GM12878 (cell line): Measurements from ENCODE around the gene ILKAP. TPM values are rescaled to one million over a fixed set of nuclear protein-coding genes. Genes with fewer than 3 reads are reported as not detected.

Experiments
- ATAC-seq: fragments of 200-7000 bp; cut with Tn5 transposase; 3 replicates; pipeline ENCODE4 v1.9.1; 2020; ENCODE audit warnings: mild to moderate bottlenecking, moderate library complexity
- BruUV-seq: library from RNA; stranded (reverse); fragments of 400-500 nt; replicated peaks from 2 replicates; lab custom pipeline; 2021; lab: Mats Ljungman, UMichigan
- CTCF ChIA-PET: fragments of 300-600 bp; sonication (Branson Sonifier 250); formaldehyde crosslinking; extraction: SDS; loops from one replicate; lab custom pipeline; 2021; ENCODE audit warnings: inconsistent platforms; lab: Yijun Ruan, JAX
- POLR2A ChIA-PET: fragments of 350-600 bp; formaldehyde crosslinking; extraction: SDS; loops from one replicate; lab custom pipeline; 2021; ENCODE audit warnings: inconsistent platforms; lab: Charles Lee
- RAD21 ChIA-PET: fragments of 300-600 bp; sonication (Branson Sonifier 250); formaldehyde crosslinking; loops from one replicate; lab custom pipeline; 2023; ENCODE audit warnings: antibody characterized with exemption; ENCODE audit not compliant: unreplicated experiment; lab: Charles Lee
- SMC1A ChIA-PET: fragments of 300-600 bp; sonication (Branson Sonifier 250); formaldehyde crosslinking; loops from one replicate; lab custom pipeline; 2023; ENCODE audit not compliant: unreplicated experiment, uncharacterized antibody; lab: Charles Lee
- DNase-seq: peaks from one replicate; pipeline ENCODE4 v3.0.0-alpha.2; 2011; ENCODE audit warnings: low read depth, low spot score
- FAIRE-seq: peaks from 3 replicates; lab custom pipeline; 2011; peaks lifted over from hg19 to GRCh38; lab: Jason Lieb, UNC
- H2AFZ ChIP-seq: 2 replicates; pipeline ENCODE4 v1.6.0; 2011; ENCODE audit warnings: low read depth, low read length, control low read depth; ENCODE audit not compliant: control insufficient read depth
- H3K27ac ChIP-seq: 2 replicates; pipeline ENCODE4 v1.5.1; 2011; ENCODE audit warnings: control low read depth; ENCODE audit not compliant: control insufficient read depth, insufficient read depth
- H3K27me3 ChIP-seq, 2 experiments: replicated peaks in 1 of 2; 2 replicates each; pipeline versions ENCODE4 v1.6.0 to v1.6.1; 2011; ENCODE audit warnings: low read length in 1 of 2; ENCODE audit not compliant: control insufficient read depth in 2 of 2, insufficient read depth in 2 of 2
- H3K36me3 ChIP-seq, 2 experiments: 2 replicates each; pipeline ENCODE4 v1.5.1; 2011; ENCODE audit warnings: low read length in 1 of 2; ENCODE audit not compliant: control insufficient read depth in 2 of 2, insufficient read depth in 2 of 2
- H3K4me1 ChIP-seq: 2 replicates; pipeline ENCODE4 v1.6.1; 2011; ENCODE audit warnings: mild to moderate bottlenecking, low read length, moderate library complexity, mixed read lengths; ENCODE audit not compliant: control insufficient read depth, insufficient read depth
- H3K4me2 ChIP-seq: 2 replicates; pipeline ENCODE4 v1.6.0; 2011; ENCODE audit warnings: control low read depth; ENCODE audit not compliant: control insufficient read depth, insufficient read depth
- H3K4me3 ChIP-seq: fragments of 200-600 bp; sonication (generic); 2 replicates; pipeline ENCODE4 v1.5.1; 2016
- H3K79me2 ChIP-seq: 2 replicates; pipeline ENCODE4 v1.6.0; 2011; ENCODE audit warnings: low read length; ENCODE audit not compliant: control insufficient read depth, insufficient read depth
- H3K9ac ChIP-seq: 2 replicates; pipeline ENCODE4 v1.8.0; 2011; ENCODE audit warnings: low read length, control low read depth, mixed read lengths; ENCODE audit not compliant: control insufficient read depth, insufficient read depth
- H3K9me3 ChIP-seq: replicated peaks from 3 replicates; pipeline ENCODE4 v1.5.1; 2011; ENCODE audit warnings: mild to moderate bottlenecking, low read length; ENCODE audit not compliant: control insufficient read depth, insufficient read depth
- H4K20me1 ChIP-seq: 2 replicates; pipeline ENCODE4 v1.6.0; 2011; ENCODE audit not compliant: control insufficient read depth, insufficient read depth
- E2F4 ChIP-seq: IDR thresholded peaks from 2 replicates; pipeline ENCODE4 v1.6.1; 2012; ENCODE audit warnings: low read depth, low read length, improper control_type of control experiment
- GABPA ChIP-seq: IDR thresholded peaks from 2 replicates; pipeline ENCODE4 v1.6.1; 2014; ENCODE audit warnings: antibody characterized with exemption, low read depth, mild to moderate bottlenecking, inconsistent platforms
- KDM1A ChIP-seq: fragments of 200-600 bp; sonication (generic); IDR thresholded peaks from 2 replicates; pipeline ENCODE4 v1.6.1; 2016; ENCODE audit warnings: borderline replicate concordance
- NR2C1 ChIP-seq: fragments of 450-650 bp; IDR thresholded peaks from 2 replicates; pipeline ENCODE4 v1.6.1; 2017; ENCODE audit warnings: antibody characterized with exemption, mild to moderate bottlenecking, moderate library complexity
- POLR2AphosphoS5 ChIP-seq: IDR thresholded peaks from 2 replicates; pipeline ENCODE4 v1.6.1; 2011; ENCODE audit warnings: mild to moderate bottlenecking, low read length, inconsistent platforms
- RELB ChIP-seq: fragments of 450-650 bp; IDR thresholded peaks from 2 replicates; pipeline ENCODE4 v1.6.1; 2017; ENCODE audit warnings: low read depth, mild to moderate bottlenecking, moderate library complexity
- SMAD1 ChIP-seq: fragments of 450-650 bp; IDR thresholded peaks from 2 replicates; pipeline ENCODE4 v1.6.1; 2018; ENCODE audit warnings: mild to moderate bottlenecking, low read depth; ENCODE audit not compliant: partially characterized antibody
- SREBF2 ChIP-seq: IDR thresholded peaks from 2 replicates; pipeline ENCODE4 v1.6.1; 2012; ENCODE audit warnings: mild to moderate bottlenecking, low read length
- WRNIP1 ChIP-seq: IDR thresholded peaks from 2 replicates; pipeline ENCODE4 v1.6.1; 2011; ENCODE audit warnings: low read depth, low read length, improper control_type of control experiment, borderline replicate concordance
- ZNF622 ChIP-seq: fragments of 450-650 bp; IDR thresholded peaks from 2 replicates; pipeline ENCODE4 v1.6.1; 2017; ENCODE audit warnings: mild to moderate bottlenecking, inconsistent platforms
- WGBS: methylation state at CpG from one replicate; pipeline ENCODE4 v1.1.6; 2016; ENCODE audit warnings: low lambda C conversion rate; ENCODE audit not compliant: insufficient replicate concordance, insufficient coverage; ENCODE audit errors: missing lambda C conversion rate; 5-methylcytosine and 5-hydroxymethylcytosine counted together
- in situ Hi-C: fragments of 300-500 bp; cut with MboI; formaldehyde crosslinking; loops from 9 replicates; pipeline ENCODE4 v1.14.3; 2018; ENCODE audit warnings: mixed read lengths
- intact Hi-C: fragments of 100-400 bp; cut with micrococcal nuclease; formaldehyde crosslinking; loops from one replicate; pipeline ENCODE4 v1.14.2; 2022; ENCODE audit not compliant: unreplicated experiment
- polyA plus RNA-seq, 11 experiments: library from polyadenylated mRNA; depleted of rRNA in 4 of 11; unstranded in 6 of 11; stranded (reverse) in 5 of 11; fragments of >200 nt; fragmentation: Nextera tagmentation in 4 of 11; fragmentation: Illumina TruSeq in 1 of 11; extraction: Ambion mirVana in 4 of 11; extraction: Trizol in 1 of 11; gene quantifications; 1 replicate in 1 of 11; 2 replicates in 10 of 11; pipeline versions ENCODE4 v1.2.1 to v1.2.3, GENCODE V29; 2011 to 2016; ENCODE audit warnings: inconsistent platforms in 2 of 11, missing spikeins in 2 of 11, low read depth in 1 of 11
- total RNA-seq, 4 experiments: library from RNA; depleted of rRNA in 3 of 4; stranded (reverse); fragments of >200 nt in 3 of 4; fragmentation: Illumina TruSeq in 1 of 4; extraction: Trizol in 1 of 4; gene quantifications; 2 replicates each; pipeline versions ENCODE4 v1.2.1 to v1.2.3, GENCODE V29; 2013 to 2021
- TF ChIP-seq, protein P1 (sequence below): IDR thresholded peaks from 2 replicates; pipeline ENCODE4 v1.6.1; 2011; ENCODE audit warnings: low read depth, mild to moderate bottlenecking, low read length, moderate library complexity, borderline replicate concordance; ENCODE audit errors: extremely low read depth

The ILKAP gene
- total and polyA plus RNA-seq, 10 of the 15 experiments (the other 5 are each of a cell fraction or from before 2014, with no cell fraction given): 4.2 to 65.3 (median 37.3) TPM

GRCh38 chr2:238140721-238141540 lies 62.6 kb downstream of the ILKAP start:
- Histone ChIP-seq H3K36me3 (no peaks in the 10 kb centered on the region), H2AFZ (no peak overlapping the region), H3K4me1 (peaks cover 4% of the 10 kb centered on the region; the same call in 1 of the 2 replicates), H3K79me2 (no peaks in the 10 kb centered on the region), H3K9me3 (no peaks in the 10 kb centered on the region), H3K27me3 (no peaks in the 10 kb centered on the region), H3K27ac (no peak overlapping the region), H3K4me2 (no peak overlapping the region), H4K20me1 (no peaks in the 10 kb centered on the region), H3K9ac (no peak overlapping the region), H3K4me3 (no peak overlapping the region)
- WGBS: 76% methylated on average over 58 of the region's 60 CpGs
- ChIA-PET POLR2A (no interaction called here), RAD21 (no interaction called here), SMC1A (no interaction called here), CTCF (interaction anchor here (1.0 kb wide), 1 partner anchor 172 kb away, joined by 3 read pairs; no protein-coding TSS in a partner anchor)
- no TSS peak for BruUV-seq
- no peak for TF ChIP-seq SMAD1
- TF ChIP-seq, protein P1, sequence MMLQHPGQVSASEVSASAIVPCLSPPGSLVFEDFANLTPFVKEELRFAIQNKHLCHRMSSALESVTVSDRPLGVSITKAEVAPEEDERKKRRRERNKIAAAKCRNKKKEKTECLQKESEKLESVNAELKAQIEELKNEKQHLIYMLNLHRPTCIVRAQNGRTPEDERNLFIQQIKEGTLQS: no peak
- no peak for TF ChIP-seq KDM1A
- no peak for TF ChIP-seq POLR2AphosphoS5
- TF ChIP-seq WRNIP1: no peak
- no peak for TF ChIP-seq GABPA
- TF ChIP-seq ZNF622: no peak
- TF ChIP-seq E2F4: no peak
- TF ChIP-seq NR2C1: no peak
- TF ChIP-seq RELB: no peak
- TF ChIP-seq SREBF2: no peak
- in situ Hi-C loops (no loop called here), intact Hi-C loops (no loop called here)
- ATAC-seq (no peak), DNase-seq (no peak), FAIRE-seq (no peak)
